GM21447 (cell line): ENCODE data around the gene EHHADH.
A peak's percentile ranks its signal among the peaks of the same experiment; 100 is the strongest.
"Not testable (repeated sequence)": the region's sequence is repeated elsewhere in the genome, so short reads cannot be mapped to it uniquely, and the experiment has no call there.

ENCODE experiments used
- ATAC-seq: cut with Tn5 transposase; IDR thresholded peaks from one replicate; pipeline ENCODE4 v1.9.1; 2021; ENCODE audit not compliant: unreplicated experiment

The EHHADH gene

DNA sequence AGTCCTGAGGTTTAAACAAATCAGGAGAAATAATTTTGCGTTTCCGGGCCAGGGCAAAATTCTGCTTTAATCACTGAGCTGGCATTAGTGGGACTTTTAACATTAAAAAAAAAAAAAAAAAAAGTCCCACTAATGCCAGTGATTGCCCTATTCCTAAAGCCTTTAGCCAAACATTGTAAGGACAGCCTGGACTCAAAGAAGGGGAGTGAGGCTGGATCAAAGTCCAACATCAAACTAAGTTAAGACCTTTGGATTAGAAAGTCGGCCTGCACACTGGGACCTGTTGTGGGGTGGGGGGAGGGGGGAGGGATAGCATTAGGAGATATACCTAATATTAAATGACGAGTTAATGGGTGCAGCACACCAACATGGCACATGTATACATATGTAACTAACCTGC lies 716 bp downstream of the EHHADH start:
- not testable (repeated sequence) for ATAC-seq

DNA sequence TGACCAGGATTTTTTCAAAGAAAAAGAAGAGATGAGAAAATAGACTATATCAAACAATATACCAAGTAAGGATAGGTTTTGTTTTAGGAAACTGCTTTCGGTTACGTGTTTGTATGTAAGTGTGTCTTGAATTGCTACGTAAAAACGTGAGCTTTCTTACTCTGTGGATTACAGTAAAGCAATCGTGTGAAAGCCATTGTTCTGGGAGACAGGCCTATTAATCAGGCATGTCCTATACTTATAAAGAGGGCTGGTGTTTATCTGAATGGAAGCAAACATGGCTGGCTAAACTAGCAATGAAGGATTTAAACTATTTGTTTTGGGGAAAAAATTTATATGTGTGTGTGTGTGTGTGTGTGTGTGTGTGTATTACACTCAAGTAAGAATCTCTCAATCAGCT lies 2.6 kb downstream of the EHHADH start:
- ATAC-seq = no peak

DNA sequence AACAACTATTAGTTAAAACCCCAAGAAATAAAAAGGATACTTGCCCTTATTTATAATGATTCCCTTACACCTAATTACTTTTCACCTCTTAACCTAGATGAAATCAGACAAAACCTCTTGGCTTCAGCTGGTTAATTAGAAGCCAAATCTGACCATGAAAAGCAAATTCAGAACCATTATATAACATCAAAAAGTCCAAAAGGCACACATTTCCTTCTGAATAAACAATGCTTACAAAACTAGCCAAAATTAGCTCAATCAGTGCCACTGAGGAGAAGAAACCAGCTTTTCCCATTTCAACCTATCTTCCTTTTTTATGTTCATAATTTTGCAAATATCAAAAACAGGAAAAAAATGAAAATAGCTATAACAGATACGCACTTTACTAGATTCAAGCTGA lies 3.2 kb downstream of the EHHADH start:
- no peak for ATAC-seq

DNA sequence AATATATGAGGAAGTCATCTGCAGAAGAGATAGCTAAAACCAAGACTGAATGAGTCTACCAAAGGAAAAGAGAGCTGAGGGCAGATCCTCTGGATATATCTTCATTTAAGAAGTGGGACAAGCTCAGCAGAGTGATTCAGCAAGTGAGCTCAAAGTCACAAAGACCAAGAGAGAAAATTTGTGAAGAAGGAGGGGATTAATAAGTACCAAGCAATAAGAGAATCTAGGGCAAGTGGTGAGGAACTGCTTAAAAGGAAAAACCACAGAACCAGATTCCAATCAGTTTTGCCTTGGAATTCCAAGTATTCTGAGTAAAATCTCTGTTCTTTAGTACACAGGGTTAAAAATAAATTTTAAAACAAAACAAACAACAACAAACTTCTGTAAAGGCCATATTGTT lies 3.6 kb downstream of the EHHADH start:
- no peak for ATAC-seq

- no peak for ATAC-seq
Measured at GRCh38 chr3:185242642-185243041, 11.2 kb downstream of the EHHADH start.

- ATAC-seq = no peak
Measured at GRCh38 chr3:185236969-185237368, 16.9 kb downstream of the EHHADH start.

- ATAC-seq = no peak
Measured at GRCh38 chr3:185233328-185233727, 20.5 kb downstream of the EHHADH start.

- ATAC-seq = not testable (repeated sequence)
Measured at GRCh38 chr3:185226526-185226925, 27.3 kb downstream of the EHHADH start.

- no peak for ATAC-seq
Measured at GRCh38 chr3:185225523-185225922, 28.3 kb downstream of the EHHADH start.

GRCh38 chr3:185225080-185225479 lies 28.8 kb downstream of the EHHADH start:
- no peak for ATAC-seq

- no peak for ATAC-seq
Measured at GRCh38 chr3:185221203-185221602, 32.6 kb downstream of the EHHADH start.

GRCh38 chr3:185216607-185216958 lies 37.3 kb downstream of the EHHADH start:
- no peak for ATAC-seq

DNA sequence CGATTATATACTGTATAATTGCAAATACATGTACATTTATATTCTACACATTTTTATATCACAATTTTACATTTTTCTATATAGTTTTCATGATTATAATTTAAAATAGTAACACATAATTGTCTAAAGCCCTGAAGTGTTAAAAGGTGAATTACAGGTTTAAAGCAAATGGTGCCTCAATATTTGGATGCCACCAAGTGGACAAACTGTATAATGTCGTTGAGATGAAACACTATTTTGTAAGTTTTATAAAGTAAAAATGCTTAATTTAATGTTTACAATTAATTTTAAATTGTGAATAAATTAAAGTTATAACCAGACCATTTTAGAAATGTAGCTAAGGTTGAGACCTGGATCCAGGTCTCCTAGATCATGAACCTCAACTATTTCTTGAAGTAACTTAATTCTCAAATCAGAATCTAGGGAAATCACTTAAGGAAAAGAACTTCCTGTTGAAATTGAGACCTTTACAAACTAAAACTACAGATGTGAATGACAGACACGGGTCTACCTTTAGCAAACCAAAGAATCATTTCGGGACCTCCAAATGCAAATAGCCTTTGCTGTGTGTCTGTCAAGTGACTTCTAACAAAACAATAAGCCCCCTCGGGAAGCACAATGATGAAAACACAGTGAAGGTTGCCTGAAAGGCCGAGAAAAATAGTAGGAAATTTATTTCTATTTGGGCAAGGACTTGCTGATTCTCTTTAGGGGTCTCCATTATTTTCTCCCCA lies 37.8 kb downstream of the EHHADH start:
- ATAC-seq = no peak

DNA sequence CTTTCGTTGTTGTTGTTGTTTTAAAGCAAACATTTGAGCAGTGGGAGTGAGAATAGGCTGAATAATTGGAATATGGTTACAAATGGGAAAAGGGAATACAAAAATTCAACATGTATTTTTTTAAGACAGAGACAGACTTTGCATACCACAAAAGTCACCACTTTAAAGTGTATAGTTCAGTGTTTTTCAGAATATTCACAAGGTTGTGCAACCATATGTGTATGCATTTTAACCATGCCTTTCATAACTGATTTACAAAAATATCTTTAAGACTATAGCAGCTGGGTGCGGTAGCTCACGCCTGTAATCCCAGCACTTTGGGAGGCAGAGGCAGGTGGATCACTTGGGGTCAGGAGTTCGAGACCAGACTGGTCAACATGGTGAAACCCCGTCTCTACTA lies 41.3 kb downstream of the EHHADH start:
- no peak for ATAC-seq

DNA sequence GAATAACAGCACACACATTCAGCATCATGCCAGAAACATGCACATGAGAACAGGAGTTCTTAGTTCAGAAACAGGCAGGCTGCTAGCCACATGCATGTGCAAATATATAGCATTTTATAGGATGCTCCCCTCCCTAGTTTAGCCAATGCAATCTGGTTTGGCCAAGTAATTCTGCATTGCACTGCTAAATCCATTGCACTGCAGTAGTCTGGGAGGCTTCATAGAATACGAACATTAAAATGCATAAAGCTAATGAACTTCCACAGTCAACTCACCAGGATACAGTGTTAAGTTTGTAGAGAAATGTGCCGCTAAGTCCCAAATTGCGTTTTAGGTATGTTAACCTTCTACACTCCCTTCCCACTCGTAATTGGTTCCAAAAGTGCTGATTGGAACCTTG lies 41.8 kb downstream of the EHHADH start:
- no peak for ATAC-seq

DNA sequence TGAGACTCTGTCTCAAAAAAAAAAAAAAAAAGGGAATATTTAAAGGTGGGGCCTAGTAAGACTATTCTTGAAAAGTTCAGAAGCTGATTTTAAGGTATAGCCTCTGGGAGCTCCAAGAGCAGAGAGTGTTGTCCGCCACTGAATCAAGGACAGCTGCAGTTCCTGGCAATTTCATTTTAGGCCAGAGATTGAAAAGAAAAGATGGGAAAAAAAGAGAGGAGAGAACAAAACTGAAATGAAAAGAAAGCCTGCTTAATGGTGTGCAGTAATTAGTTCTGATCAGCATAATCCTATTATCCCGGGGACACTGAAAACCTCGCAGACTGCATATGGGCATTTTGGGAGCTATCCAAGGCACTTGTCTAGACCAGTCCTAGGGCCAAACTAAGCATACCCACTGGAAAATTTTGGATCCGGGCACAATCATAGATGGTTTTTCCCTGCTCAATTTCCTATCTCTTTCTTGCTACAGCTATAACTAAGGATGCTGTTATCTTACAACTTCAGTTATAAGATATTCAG lies 43.2 kb downstream of the EHHADH start:
- ATAC-seq = no peak

DNA sequence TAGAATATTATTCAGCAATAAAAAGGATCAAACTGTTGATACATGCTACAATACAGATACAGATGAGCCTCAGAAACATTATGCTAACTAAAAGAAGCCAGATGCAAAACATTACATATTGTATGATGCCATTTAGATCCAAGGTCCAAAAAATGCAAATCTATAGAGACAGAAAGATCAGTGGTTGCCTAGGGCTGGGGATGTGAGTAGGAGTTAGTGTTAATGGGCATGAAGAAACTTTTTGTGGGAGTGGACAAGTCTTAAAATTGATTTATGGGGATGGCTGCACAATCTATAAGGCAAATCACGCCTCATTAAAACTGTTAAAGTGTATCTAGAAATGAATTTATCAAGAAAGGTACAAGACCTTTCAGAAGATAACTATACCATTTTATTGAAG lies 45.0 kb downstream of the EHHADH start:
- ATAC-seq = no peak

DNA sequence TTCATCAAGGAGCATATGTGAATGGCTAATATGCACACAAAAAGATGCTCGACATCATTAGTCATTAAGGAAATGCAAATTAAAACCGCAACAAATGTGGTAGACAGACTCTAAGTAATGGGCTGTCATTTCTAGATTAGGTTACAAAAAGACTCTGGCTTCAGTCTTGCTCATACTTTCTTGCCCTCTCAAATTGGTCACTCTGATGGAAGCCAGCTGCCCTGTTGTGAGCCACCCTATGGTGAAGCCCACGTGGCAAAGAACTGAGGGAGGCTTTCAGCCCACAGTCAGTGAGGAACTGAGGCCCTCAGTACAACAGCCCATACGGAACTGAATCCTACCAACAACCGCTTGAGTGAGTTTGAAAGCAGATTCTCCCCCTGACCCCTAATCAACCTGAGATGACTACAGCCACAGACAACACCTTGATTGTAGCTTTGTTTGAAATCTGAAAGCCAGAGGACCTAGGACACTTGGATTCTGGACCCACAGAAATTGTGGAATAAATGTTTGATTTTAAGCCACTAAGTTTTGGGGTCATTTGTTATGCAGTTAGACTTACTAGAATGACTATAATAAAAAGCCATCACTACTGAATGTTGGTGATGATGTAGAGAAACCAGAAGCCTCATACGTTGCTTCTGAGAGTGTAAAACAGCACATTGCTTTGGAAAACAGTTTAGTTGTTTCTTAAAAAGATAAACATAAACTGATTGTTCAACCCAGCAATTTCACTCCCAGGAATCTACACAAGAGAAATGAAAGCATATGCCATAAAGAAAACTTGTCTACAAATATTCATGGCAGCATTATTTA lies 45.7 kb downstream of the EHHADH start:
- ATAC-seq = peak; percentile 95

DNA sequence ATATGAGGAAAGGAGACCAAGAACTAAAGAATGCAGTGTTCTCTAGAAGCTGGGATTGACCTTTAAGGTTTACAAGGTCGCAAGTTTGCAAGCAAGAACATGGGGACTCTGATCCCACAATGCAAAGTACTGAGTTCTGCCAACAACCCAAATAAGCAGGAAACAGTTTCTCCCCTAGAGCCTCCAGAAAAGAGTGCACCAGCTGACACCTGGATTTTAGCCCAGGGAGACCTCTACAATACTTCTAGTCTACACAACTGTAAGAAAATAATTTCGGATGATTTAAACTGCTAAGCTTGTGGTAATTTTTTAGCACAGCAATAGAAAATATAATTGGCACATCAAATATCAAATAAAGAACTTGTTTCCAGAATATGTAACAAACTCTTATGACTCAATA lies 46.4 kb downstream of the EHHADH start:
- no peak for ATAC-seq

DNA sequence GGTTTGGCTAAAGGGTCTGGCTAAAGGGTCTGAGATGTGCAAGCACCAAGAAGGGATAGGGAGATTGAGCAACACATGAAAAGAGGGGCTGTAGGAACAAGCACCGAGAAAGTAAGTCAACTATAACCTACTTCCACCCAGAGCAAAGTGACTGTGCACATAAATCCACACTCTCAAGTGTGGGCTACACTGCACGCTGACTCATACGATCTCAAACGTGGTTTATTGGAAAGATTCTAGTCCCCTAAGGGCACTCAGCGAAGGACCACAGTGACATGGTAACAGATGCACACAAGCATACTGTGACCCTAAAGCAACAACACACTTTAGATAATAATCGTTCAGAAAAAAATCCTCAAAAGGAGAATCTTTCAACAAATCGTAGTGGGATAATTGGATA lies 48.0 kb downstream of the EHHADH start:
- no peak for ATAC-seq

DNA sequence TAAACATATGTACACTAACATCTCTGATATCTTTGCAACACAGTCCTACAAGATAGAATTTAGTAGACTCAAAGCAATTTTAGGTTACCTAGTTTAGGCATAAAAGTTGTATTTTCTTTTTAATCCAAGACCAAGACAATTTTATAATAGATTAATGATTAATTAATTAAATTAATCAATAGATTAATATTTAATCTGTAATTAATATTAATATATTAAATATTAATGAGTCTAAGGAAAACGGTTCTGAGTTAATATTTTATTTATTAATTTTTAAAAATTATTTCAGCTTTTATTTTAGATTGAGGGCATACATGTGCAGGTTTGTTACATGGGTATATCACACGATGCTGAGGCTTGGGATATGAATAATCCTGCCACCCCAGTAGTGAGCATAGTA lies 49.0 kb downstream of the EHHADH start:
- no peak for ATAC-seq

- ATAC-seq = no peak
Measured at GRCh38 chr3:185200639-185201038, 53.2 kb downstream of the EHHADH start.
